Measurements from ENCODE around the gene ASTN2.

The ASTN2 gene

GRCh38 chr9:116958881-116959280, 456.0 kb downstream of the ASTN2 start:
- DNase-seq (ENCODE audit: low read depth in 2 of 2): no peak

DNA sequence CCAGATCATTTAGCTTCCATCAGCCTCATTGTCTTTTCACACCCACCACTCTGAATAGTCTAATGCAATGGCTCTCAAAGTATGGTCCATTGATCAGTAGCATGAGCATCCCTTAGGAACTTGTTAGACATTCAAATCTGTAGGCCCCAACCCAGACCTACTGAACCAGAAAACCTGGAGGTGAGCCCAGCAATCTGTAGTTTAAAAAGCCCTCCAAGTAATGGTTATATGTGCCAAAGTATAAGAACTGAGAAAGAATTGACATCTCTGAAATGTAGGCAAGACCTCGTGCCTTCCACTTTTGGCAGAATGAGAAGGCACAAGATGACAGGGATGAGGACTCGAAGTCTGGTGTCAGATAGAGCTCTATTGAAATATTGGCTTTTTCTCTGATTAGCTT, 460.1 kb downstream of the ASTN2 start:
- DNase-seq (ENCODE audit: low read depth in 2 of 2): no peak

- no peak for DNase-seq (ENCODE audit: low read depth in 2 of 2)
Measured at GRCh38 chr9:116953271-116953670, 461.6 kb downstream of the ASTN2 start.

- no peak for DNase-seq (ENCODE audit: low read depth in 2 of 2)
Measured at GRCh38 chr9:116952436-116952810, 462.4 kb downstream of the ASTN2 start.

- no peak for DNase-seq (ENCODE audit: low read depth in 2 of 2)
Measured at GRCh38 chr9:116951588-116952435, 463.0 kb downstream of the ASTN2 start.

DNA sequence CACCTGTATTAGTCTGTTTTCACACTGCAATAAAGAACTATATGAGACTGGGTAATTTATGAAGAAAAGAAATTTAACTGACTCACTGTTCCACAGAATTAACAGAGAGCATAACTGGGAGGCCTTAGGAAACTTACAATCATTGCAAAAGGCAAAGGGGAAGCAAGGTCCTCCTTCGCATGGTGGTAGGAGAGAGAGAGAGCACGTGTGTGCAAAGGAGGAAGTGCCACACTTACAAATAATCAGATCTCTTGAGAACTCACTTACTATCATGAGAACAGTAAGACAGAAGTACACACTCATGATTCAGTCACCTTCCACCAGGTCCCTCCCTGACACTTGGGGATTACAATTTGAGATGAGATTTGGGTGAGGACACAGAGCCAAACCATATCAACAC, 469.0 kb downstream of the ASTN2 start:
- DNase-seq (ENCODE audit: low read depth in 2 of 2): no peak

DNA sequence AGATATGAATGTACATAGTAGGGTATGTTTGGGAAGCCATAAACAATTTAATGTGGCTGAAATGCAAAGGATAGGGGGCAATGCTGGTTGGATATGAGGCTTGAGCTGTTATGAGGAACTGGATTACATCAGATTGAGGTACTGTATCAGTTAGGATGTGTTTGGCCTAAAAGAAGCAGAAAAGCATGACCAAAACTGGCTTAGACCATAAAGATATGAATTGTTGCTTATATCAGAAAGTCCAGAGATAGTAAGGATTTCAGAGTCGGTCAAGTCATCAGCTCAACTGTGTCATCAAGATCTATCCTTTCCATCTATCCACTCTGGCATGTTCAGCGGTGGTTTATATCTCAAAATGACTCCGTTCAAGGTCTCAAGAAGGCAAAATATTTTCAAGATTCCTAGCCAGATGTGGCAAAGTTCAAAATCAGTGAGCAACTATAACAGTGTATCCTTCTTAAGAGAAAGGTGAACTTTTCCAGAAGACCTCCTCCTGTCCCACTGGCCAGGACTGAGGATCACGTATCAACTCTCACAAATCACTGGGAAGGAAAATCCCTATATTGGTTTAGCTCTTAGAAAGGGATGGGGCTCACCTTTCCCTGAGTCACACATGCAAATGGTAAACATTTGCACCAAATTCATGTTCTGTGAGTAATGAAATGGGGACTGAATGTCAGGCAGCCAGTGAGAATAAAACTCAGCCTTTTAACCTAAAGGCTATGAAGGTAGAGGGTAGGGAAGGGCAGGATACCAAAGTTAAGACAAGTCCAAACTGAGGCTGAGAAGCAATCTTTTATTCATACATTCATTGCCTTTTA, 469.9 kb downstream of the ASTN2 start:
- DNase-seq (ENCODE audit: low read depth in 2 of 2): no peak

DNA sequence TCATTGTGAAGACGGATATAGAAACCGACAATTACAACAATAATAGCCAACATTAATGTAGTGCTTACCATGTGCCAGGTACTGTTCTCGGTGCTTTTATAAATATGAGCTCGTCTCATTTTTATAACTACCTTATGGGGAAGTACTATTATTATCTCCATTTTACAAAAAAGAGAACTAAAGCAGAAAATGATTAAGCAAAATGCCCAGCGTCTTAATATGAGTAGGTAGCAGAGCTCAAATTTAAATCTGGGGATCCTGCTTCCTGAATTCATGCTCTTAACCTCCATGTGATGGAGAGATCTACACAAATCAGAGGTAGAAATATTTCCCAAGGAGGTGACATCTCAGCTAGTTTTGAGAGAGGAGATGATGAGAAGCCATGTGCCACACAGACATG, 470.9 kb downstream of the ASTN2 start:
- no peak for DNase-seq (ENCODE audit: low read depth in 2 of 2)

- DNase-seq (ENCODE audit: low read depth in 2 of 2): no peak
Measured at GRCh38 chr9:116942593-116943061, 472.2 kb downstream of the ASTN2 start.

GRCh38 chr9:116941266-116941665, 473.6 kb downstream of the ASTN2 start:
- no peak for DNase-seq (ENCODE audit: low read depth in 2 of 2)

- no peak for DNase-seq (ENCODE audit: low read depth in 2 of 2)
Measured at GRCh38 chr9:116940614-116941215, 474.1 kb downstream of the ASTN2 start.

DNA sequence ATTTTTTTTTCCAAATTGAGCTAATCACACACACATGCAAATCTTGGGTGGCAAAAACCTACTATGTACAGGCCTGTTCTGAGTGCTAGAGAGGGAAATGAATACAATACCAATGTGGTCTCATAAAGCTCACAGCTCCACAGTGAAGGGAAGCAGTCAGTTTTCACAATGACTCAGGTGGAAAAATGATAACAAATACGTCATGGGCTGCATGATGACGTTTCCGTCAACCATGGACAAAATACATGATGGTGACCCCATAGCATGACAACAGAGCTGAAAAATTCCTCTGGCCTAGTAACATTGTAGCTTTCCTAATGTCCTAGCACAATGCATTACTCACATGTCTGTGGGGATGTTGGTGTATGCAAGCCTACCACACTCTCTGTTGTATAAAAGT, 475.2 kb downstream of the ASTN2 start:
- no peak for DNase-seq (ENCODE audit: low read depth in 2 of 2)

DNA sequence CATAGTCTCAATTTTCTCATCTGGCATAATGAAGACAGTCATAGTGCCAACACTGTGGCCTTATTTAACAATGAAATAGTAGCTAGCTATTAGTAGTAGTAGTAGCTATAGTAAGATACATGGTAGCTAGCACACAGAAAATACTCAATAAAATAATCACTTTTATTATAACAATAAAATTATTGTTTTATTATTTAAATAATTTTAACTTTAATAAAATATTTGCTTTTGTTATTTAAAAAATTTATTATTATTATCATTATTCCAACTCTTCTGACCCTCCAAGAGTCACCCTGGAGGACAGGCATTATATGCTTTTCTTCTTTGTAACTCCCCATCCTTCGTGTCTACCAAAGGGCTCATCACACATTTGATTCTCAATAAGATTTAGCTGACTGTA, 475.7 kb downstream of the ASTN2 start:
- no peak for DNase-seq (ENCODE audit: low read depth in 2 of 2)

GRCh38 chr9:116937361-116937760, 477.5 kb downstream of the ASTN2 start:
- DNase-seq (ENCODE audit: low read depth in 2 of 2): no peak

- DNase-seq (ENCODE audit: low read depth in 2 of 2): no peak
Measured at GRCh38 chr9:116935149-116935897, 479.5 kb downstream of the ASTN2 start.

DNA sequence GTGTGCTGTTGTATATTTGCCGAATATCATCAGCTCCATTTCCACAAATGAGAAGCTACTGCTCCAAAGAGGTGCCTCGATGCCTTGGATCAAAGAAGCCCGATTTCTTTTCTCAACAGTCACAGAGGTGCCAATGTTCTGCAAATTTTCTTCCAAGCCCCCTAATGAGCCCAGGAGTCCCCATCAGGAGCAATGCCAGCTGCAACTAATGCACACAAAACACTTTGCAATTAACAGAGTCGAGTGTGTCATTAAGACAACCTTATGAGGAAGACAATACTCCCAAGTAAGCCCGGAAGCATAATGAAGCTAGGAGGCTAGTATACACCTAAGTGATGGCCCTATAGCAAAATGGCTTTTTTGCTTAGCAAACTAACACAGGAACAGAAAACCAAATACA, 480.7 kb downstream of the ASTN2 start:
- DNase-seq (ENCODE audit: low read depth in 2 of 2): no peak

DNA sequence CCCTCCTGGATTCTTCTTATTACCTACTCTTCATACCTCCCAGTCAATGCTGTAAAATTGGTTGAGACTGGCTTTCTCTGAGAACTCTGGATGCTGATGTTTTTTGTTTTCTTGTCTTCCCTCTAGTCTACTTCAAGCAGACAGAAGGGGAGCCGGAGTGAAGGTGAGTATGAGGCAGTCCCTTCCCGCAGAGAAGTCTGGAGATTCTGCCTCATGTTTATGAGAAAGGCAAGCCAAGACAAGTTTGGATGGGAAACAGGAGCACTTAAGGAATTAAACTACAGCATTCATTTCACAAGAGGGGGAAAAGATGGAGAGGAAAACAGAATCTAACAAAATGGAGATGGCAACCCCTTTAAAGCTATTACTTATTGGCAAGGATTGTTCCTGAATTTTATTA, 481.6 kb downstream of the ASTN2 start:
- DNase-seq (ENCODE audit: low read depth in 2 of 2): no peak

DNA sequence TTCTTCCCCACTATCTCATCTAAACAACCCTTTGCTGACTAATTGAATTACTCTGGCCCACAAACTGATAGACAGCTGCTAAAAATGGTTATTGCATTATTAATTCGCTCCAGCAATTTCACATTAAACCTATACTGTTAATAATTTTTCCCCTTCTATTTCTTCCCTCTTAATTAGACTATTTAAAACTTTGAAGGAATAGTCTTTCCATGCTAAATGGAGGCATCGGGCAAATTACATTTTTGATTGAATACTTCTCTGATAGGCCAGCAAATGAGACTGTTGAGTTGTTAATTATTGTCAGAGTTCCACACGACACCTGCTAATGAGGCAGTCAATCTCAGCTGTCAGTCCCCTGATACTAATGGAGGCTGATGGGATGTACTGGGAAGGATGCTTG, 485.2 kb downstream of the ASTN2 start:
- DNase-seq (ENCODE audit: low read depth in 2 of 2): no peak

DNA sequence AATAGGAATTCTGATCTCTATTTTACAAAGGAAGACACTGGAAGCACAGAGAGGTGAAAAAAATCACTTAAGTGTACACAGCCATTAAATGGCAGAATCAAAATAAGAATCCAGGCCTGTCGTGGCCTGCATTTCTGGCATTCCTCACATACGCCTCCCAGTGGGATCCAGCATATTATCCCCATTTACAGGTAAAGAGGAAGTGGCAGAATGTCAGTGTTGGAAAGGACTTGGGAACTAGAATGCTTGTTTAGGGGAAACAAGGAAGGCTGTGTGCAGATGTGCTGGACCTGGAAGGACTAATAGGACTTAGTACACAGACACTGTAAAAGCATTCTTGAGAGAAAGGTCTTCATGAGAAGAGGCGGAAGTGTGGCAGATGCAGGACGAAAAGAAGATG, 486.0 kb downstream of the ASTN2 start:
- no peak for DNase-seq (ENCODE audit: low read depth in 2 of 2)

DNA sequence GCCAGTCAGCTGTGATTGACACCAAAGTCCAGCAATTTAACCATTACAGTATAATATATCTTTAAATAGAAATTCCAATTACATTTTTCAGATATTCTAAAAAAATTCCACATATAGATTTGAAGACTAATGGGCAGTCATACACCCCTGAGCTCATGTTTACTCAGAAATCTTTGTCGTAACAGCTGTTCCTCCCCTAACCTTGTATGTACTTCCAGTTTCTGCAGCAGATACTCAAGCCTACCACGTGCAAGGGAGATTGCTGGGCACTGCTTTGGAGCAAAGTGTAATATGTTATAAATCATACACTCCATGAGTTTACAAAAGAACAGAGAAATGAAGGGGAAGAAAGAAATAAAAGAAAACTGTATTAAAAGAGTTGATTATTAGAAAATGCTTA, 486.6 kb downstream of the ASTN2 start:
- DNase-seq (ENCODE audit: low read depth in 2 of 2): no peak

DNA sequence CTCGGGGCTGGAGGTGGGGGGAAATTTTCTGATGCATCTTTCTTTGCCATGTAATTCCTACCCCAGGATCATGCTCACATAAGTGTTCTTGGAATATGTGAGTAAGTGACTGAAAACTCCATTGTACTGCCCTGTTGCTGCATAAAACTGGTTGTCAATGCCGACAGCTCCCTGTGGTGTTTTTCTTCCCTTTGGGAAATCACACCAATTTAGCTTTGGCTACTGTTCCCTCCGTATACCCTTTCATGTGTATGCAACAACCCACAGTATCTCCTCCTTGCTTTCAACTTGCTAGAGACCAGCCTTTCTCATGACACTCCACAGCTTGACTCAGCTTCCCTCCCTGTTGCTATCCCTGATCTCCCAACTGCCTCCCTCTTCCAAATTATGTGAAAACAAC, 487.1 kb downstream of the ASTN2 start:
- DNase-seq (ENCODE audit: low read depth in 2 of 2): no peak

GRCh38 chr9:116925121-116925520, 489.7 kb downstream of the ASTN2 start:
- DNase-seq (ENCODE audit: low read depth in 2 of 2): no peak
